GM12892 (cell line): Measurements from ENCODE around the gene VWA3B.

ENCODE experiments used
- DNase-seq: peaks from one replicate; pipeline ENCODE4 v3.0.0; 2011; ENCODE audit not compliant: insufficient read length
- FAIRE-seq: peaks from 2 replicates; lab custom pipeline; 2011; peaks lifted over from hg19 to GRCh38; lab: Jason Lieb, UNC
- POLR2A ChIP-seq: IDR thresholded peaks from 2 replicates; pipeline ENCODE4 v1.6.1; 2011; ENCODE audit warnings: low read depth, low read length, control low read depth
- POLR2AphosphoS5 ChIP-seq: IDR thresholded peaks from 2 replicates; pipeline ENCODE4 v1.6.1; 2011; ENCODE audit warnings: low read depth, low read length, control low read depth
- TAF1 ChIP-seq: IDR thresholded peaks from 2 replicates; pipeline ENCODE4 v1.6.1; 2011; ENCODE audit warnings: low read depth, mild to moderate bottlenecking, control low read depth, low read length, borderline replicate concordance

VWA3B gene

GRCh38 chr2:98172150-98172765, 85.3 kb downstream of the VWA3B start:
- DNase-seq: no peak
- no peak for TF ChIP-seq POLR2AphosphoS5
- TF ChIP-seq TAF1: no peak
- no peak for TF ChIP-seq POLR2A
- FAIRE-seq: no peak

- TF ChIP-seq POLR2A: no peak
- no peak for TF ChIP-seq POLR2AphosphoS5
- no peak for TF ChIP-seq TAF1
- DNase-seq: no peak
- no peak for FAIRE-seq
Measured at GRCh38 chr2:98172951-98173350, 86.0 kb downstream of the VWA3B start.

- no peak for DNase-seq
- no peak for FAIRE-seq
- TF ChIP-seq POLR2A: no peak
- no peak for TF ChIP-seq POLR2AphosphoS5
- TF ChIP-seq TAF1: no peak
Measured at GRCh38 chr2:98175811-98176210, 88.8 kb downstream of the VWA3B start.

GRCh38 chr2:98177286-98177685, 90.3 kb downstream of the VWA3B start:
- TF ChIP-seq TAF1 (no peak), POLR2A (no peak), POLR2AphosphoS5 (no peak)
- no peak for FAIRE-seq
- DNase-seq: no peak

DNA sequence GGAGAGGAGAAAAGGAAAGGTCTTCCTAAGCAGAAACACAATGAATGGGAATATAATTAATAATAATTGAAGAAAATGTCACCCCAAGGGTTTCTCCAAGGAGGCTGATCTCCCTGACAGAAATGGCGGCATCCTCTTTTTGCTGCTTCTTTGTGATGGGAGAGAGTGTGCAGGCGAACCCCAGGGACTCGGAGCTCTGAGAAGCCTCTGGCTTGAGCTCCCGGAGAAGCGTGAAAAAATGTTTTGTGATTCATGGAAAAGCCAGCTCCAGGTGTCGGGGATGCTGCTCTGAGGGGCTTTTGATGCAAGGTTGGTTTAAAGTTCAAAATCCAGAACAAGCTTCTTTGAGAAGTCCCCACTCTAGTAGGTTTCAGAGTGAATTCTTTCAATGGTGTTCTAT, 91.0 kb downstream of the VWA3B start:
- FAIRE-seq (no peak), DNase-seq (no peak)
- no peak for TF ChIP-seq POLR2AphosphoS5
- no peak for TF ChIP-seq POLR2A

DNA sequence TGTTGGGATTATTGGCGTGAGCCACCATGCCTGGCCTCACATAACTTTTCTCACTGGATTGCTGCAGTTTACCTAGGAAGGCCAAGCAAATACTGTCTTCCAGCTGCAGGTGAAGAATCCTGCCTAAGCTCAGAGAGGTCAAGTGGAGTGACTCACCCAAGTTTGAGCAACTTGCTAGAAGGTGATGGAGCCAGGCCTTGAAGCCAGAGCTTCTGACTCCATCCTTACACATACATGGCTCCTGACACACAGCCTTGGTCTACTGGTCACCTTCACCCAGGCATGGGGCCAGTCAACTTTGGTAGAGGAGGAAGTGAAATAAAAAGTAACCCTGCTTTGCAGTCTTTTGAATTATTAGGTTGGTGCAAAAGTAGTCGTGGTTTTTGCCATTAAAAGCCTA, 93.5 kb downstream of the VWA3B start:
- DNase-seq: no peak
- TF ChIP-seq POLR2A (no peak), POLR2AphosphoS5 (no peak), TAF1 (no peak)
- no peak for FAIRE-seq

GRCh38 chr2:98181346-98181745, 94.4 kb downstream of the VWA3B start:
- no peak for TF ChIP-seq TAF1
- no peak for TF ChIP-seq POLR2A
- TF ChIP-seq POLR2AphosphoS5: no peak
- FAIRE-seq (no peak), DNase-seq (no peak)

- FAIRE-seq: no peak
- DNase-seq: no peak
- TF ChIP-seq POLR2A (no peak), TAF1 (no peak), POLR2AphosphoS5 (no peak)
Measured at GRCh38 chr2:98185801-98186200, 98.8 kb downstream of the VWA3B start.

GRCh38 chr2:98187194-98187593, 100.2 kb downstream of the VWA3B start:
- FAIRE-seq (no peak), DNase-seq (no peak)
- TF ChIP-seq TAF1 (no peak), POLR2AphosphoS5 (no peak), POLR2A (no peak)

- peak; percentile 53 for FAIRE-seq
- no peak for DNase-seq
- TF ChIP-seq TAF1 (no peak), POLR2AphosphoS5 (no peak), POLR2A (no peak)
Measured at GRCh38 chr2:98188351-98189046, 101.5 kb downstream of the VWA3B start.

DNA sequence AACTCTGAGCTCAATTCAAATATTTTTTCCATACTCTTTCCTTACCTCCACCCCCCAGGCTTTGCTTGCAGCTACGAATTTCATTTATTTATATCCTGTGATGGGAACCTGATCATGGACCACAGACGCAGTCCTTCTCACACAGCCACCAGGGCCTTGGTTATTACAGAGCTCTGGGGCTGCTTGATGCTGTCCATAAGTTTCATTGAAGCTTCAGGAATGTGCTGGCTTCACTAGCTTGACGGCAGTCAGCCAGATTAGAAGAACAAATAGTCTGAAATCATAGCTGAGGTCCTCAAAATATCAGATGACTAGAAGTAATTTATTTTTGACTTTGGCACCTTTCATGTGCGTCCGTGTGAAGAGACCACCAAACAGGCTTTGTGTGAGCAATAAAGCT, 104.9 kb downstream of the VWA3B start:
- DNase-seq (no peak), FAIRE-seq (no peak)
- TF ChIP-seq POLR2A (no peak), TAF1 (no peak), POLR2AphosphoS5 (no peak)

GRCh38 chr2:98201576-98201975, 114.6 kb downstream of the VWA3B start:
- FAIRE-seq: no peak
- DNase-seq: no peak
- TF ChIP-seq POLR2AphosphoS5 (no peak), POLR2A (no peak)
